ENCODE data around the gene DCC.

DCC gene

DNA sequence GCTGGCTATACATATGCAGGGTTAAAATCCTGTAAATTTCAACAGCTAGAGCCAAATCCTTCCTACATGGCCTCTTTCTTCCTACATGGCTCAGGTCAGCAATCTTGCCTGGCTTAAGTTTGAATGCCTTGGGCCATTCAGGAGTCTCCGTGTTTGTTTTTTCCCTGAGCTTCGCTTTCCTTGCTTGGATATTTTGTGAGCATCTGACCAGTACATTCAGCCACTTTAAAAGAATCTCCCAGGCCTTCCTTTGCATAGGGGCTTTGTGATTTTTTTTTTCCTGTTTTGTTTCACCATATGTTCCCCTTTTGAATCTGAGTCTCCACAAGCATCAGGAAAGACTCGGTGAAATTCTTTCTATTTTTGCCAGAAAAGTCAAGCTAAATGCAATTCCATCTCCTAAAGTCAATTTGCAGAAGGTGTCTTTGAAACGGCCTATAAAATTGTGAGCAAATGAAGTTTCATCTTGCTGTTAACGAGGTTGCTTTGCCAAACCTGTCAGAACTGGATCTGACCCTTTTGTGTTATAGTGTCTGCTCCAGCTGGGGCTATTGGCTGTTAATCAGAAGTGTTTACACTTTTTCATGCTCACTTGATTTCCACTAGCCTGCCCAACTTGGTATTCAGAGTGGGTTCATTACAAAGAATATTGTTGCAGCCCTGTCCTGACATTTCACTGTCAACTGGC, 256.9 kb downstream of the DCC start:
- DNase-seq: no peak

DNA sequence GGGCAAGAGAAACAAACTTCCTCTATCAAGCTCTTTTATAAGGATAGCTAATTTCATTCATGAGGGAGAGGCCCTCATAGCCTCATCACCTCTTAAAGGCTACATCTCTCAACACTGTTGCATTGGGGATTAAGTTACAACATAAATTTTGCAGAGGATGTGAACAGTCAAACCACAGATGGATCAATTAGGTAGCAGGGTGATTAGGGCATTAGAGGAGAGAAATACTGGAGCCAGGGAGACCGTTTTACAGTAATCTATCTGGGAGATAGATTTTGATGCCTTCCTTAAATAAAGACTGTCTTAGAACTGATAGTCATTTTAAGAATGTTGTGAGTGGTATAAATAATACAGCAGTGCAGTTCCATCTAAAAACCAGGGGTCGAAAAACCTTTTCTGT, 258.9 kb downstream of the DCC start:
- DNase-seq: no peak

DNA sequence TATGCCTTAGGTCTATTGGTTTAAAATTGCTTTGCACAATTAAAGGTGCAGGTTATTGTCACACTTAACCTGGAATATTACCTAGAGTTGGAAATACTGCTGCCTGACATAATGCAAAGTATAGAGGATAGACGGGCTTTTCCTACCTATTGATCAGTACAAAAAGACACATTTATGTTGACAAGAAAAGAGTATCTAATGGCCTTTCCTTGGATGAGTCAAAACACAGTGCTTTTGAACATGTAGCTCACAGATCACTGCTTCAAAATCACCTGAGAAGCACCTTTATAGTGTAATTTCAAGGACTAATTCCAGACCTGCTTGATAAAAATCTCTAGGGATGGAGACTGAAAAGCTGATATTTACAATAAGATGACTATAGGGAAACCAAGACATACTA, 262.8 kb downstream of the DCC start:
- no peak for DNase-seq

DNA sequence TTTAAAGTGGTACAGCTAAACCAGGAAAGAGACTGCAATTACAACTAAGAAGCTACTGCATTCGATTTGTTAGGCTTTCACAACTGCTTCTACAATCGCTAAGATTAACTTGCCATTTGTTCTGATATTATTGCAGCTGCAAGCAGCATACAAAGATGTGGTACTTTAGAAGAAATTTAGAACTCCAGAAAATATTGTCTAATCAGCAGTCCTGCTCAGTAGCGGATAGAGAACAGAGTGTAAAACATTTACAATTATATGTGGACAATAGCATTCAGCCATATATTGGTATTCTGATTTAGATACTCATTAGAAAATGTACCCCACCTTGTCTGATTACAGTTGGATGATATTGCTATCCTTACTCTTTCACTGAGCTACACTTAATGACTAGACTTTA, 265.3 kb downstream of the DCC start:
- DNase-seq: no peak

DNA sequence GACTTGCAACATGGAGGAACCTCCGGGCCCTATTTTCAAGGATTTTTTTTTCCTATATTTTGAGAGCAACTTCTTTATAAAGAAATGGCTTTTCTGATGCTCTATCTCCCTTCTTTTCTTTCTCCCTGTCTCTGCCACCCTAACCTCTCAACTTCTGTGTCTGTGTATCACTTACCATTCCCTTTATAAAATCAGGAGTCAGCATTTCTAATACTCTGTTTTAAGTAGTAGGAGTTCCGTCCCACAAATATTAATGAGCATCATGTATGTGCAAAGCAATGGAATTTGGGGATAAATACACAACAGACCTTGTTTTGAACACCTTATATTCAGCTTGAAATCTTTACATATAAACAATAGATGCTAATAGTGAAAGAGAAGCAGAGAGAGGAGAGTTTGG, 268.0 kb downstream of the DCC start:
- no peak for DNase-seq

DNA sequence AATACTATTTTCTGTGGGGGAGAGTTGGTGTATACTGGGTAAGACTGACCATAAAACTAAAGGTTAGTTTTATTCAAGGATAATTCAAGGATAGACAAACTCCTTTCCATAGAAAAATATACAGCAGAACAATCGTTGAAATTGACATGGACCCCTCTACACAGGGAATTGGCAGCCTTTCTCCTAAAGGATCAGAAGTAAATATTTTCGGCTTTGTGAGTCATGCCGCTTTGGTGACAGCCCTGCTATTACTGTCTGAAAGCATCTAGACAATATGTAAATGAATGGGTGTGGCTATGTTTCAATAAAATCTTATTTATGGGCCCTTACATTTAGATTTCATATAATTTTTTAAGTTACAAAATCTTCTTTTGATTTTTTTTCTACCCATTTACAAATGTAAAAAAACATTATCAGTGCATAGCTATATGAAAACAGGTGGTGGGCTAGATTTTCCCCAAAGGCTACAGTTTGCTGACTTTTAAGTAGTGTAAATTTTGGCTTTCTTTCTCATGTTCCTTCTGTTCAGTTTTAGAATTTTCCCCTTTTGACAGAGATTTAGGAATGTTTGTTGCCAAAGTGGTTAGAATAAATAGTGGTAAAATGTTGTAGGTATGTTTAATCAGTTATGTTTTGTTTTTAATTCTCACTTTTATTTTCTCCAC, 270.6 kb downstream of the DCC start:
- DNase-seq: no peak

DNA sequence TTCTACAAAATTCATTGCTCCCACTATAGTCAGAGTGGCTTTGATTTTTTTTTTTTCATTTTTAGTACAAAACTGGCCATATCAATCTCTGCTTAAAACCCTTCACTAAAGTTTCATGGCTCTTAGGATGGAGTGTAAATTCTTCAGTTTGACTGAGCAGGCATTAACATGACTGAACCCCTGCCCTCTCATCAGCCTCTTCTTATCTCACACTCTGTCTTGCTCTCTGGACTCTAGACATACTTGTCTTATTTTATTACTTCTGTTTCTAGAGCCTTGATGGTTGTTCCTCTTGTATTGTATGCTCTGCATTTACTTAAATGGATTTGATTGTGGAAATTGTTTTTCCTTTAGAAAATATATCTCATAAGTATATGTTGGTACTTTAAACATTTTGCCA, 272.4 kb downstream of the DCC start:
- DNase-seq: no peak

DNA sequence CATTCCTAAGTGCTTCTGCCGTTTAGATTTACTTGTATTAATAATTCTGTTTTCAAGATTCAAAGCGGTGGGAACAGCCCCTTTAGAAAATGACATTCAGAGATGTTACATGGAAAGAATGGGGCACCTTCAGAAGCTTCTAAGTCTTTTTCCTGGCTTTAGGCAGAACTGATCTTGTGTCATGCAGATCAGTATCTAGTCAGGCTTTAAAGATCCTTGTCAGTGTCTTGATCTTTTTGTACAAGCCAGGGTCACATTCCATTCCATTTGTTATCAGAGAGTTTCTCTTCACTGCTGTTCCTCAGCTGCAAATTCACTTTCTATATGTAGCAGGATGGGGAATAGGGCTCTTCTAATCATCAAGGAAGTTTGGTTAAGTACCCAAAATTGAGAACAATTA, 275.3 kb downstream of the DCC start:
- DNase-seq: no peak

DNA sequence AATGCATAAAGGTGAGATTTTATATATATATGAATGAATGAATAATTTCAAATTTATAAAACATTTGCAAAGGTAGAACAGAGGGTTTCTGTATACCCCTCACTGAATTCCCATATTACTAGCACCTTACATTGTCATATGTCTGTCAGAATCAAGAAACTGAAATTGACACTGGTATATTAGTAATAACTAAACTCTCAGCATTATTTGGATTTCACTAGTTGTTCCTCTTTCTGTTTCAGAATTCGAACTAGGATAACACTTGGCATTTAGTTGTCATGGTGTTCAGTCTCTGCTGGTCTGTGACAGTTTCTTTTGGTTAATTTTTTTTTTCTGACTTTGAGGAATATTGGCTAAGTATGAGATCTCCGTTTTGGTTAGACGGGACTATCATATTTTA, 275.9 kb downstream of the DCC start:
- DNase-seq: no peak

DNA sequence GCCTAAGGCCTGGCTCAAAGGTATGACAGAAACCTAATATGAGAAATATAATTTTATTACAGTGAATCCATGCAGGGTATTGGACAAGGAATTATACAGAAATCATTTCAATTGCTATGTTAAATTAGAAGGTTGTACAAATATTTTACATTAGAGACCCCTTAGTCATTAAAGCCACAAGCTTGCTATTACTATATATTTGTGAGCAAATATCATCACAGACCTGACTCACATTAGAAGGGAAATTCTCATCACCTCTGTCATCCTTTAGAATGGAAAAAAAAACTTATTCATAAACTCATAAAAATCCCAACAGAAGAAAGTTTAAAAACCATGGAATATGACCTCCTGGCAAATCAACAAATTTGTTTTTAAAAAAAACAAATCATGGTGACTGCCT, 277.9 kb downstream of the DCC start:
- no peak for DNase-seq

DNA sequence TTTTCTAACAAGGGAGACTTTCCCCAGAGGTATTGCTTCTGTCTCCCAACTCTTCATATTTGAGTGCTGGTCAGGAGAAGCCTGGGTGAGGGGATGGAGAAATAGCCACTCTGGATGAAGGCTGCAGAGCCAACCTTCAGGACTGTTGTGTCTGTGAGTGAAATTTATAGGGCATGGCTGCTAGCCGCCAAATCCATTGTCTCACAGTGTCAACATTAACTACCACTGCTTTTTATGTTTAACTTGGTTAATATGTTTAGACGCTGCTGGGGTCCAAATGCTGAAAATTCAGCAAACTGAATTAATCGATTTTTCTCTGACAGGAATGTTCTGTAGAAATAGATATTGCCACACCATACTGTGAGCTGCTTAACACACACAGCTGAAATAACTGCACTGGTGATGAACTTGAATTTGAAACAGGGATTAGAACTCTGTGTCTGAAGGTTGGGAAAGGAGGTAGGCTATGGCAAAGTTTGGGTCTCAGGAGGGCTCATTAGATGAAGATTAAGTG, 281.0 kb downstream of the DCC start:
- no peak for DNase-seq

DNA sequence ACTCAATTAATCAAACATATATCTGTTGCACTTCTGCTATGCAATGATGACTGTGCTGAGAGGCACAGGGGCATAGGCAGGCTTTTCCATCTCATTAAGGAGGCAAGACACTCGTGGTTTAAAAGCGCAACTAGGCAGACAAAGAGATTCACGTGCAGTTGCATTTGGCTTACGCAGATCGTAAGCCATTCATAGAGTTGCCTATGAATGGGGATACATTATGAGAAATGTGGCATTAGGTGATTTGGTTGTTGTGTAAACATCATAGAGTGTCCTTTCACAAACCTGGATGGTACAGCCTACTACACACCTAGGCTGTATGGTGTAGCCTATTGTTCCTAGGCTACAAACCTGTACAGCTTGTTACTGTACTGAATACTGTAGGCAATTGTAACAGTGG, 284.7 kb downstream of the DCC start:
- no peak for DNase-seq

DNA sequence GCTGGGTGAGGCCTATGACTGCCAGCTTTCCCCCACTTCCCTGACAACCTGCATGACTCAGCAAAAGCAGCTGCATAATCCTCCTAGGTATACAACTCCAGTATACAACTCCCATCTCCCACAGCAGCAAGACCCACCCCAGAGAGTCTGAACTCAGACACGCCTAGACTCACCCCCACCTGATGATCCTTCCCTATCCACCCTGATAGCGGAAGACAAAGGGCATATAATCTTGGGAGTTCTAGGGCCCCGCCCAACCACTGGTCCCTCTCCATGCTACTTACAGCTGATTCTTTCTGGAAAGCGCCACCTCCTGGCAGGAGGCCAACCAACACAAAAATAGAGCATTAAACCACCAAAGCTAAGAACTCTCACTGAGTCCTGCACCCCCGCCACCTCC, 296.5 kb downstream of the DCC start:
- DNase-seq: no peak

DNA sequence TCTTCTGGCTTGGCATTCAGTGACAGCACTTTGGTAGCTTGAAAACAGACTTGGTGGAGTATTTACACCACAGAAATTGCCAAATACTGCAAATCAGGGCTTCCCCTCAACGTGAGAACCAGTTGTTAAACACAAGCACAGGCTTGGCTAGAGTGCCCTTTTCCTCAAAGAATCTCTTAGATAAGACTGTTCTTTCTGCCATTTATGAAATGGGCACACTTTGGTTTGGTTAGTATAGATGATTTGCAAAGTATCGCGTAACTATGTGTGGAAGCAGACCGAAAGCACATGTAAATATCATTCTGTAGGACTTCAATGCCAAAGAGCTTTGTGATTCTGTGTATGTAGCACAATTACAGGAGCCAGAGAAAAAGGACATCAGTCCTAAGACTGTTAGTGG, 308.2 kb downstream of the DCC start:
- no peak for DNase-seq

DNA sequence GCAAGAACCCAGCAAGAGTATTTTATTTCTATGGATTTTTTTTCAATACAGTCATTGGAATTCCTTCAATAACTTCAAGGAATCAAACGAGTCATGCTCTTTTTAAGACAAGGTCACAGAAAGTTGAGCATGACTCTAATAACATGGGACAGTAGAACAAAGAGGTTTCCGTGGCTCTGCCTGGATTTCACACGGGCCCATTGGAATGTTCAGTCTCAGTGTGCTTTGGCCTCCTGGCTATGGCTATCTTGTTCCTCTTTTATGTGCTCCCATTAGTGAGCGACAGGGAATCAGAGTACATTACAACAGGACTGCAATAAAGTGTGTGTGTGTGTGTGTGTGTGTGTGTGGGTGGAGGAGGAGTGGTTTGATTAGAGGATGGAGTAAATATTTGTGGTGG, 312.4 kb downstream of the DCC start:
- DNase-seq: no peak

DNA sequence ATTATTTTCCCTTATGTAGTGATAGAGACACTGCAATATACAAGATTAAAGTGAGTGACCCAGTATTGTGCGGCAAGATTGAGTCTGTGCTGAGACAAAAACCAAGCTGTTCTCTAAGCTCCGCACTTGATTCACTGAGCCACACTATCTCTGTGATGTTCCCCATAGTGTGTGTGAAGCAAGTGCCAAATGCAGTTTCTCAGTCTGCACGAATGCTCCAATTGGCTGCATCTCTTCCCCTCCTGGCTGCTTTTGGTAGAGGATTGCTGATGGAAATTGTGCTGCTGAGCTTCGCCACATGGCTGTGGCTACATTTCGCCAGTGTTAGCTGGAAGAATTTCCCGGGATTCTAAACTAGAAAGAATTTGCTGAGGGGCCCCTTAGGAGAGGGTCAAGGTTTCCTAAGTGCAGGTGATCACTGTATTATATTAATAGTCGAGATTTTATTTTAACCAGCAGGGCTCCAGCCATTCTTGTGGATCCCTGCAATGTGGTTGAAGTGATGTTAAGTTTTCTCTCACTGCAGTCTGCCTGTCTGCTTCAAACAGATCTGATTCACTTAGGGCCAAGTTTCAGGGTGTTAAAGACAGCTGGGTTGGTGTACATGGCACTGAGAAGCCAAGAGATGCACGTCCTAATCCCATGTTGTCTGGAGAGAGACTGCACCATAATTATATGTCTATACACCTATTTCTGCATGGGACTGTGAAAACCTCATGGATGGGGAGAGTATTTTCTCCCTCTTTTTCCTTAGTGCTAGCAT, 317.2 kb downstream of the DCC start:
- no peak for DNase-seq

DNA sequence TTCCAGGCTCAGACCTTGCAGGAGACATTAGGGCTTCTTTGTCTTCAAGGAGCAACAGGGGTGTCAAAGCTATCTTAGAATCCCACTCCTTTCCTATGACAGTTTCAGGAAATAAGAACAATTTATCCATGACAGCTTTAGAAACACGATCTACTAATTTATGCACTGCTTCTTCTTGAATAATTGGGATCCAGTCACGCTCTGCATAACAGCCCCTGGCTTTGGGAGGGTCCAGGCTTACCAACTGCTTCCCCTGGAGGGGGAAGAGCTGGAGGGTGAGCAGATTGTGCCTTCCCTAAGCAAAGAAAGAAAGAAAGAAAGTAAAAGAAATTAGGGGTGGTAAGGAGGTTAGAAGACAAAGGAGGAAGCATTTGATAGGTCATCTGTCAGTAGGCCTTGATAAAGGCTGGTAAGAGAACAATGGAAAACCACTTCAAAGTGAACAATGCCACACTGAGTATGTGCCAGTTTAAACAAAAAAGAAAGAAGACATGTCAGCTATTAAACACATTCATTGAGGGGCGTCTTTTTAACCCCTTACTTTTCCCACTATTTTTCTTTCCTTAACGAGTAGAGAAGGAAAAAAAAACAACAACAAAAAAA, 327.6 kb downstream of the DCC start:
- DNase-seq: no peak

DNA sequence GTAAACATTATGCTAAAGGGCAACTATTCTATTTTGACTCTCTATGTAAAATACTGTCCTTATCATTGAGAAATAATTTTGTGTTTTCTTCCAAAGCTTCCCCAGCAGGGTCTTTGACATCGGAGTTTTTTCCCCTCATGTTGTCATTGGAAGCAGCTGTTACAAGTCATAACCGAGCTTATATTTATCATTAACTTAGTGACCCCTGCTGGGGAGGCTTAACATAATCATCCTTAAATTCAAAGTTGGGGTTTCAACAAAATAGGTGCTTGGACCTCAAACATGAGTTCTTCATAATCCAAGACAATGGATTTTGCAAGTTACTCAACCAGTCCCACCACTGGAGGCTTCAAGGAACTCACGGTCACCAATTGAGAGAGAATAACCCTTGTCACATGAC, 330.9 kb downstream of the DCC start:
- DNase-seq: peak in 4 of 51 donors; percentile 1 to 18 (median 3)

DNA sequence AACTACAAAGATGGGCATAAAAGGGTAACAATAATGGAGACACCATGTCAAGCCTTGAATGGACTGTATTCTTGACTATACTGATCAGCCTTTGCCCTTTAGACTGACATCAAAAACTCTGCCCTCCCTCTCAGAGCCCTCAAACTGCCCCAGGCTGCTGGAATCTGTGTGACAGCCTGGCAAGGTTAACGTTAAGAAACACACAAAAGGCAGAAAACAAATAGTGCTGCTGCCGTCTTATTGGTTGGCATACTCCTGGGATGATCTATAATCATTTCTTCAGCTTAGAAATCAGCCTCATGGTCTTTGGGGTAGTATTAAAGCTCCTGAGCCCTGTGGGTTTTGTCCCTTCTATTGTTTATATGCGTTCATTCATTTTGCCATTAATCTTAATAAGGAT, 338.0 kb downstream of the DCC start:
- DNase-seq: no peak

DNA sequence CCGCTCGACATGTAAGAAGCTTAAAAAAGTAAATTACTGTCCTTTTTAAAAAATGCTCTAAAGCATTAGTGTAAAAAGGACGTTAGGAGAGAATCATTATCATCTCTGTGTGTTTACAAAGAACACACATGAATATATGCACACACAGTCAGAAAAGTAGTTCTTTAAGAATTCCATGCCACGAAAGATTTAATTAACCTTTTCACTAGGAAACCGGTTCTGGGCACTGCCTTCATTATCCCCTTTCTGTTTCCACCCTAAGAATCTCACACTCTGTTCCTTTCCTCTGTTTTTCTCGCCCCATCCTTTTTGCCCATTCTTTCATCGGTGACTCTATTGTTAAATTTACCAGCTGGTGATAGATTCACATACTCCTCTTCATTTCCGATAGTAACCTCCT, 338.6 kb downstream of the DCC start:
- no peak for DNase-seq

DNA sequence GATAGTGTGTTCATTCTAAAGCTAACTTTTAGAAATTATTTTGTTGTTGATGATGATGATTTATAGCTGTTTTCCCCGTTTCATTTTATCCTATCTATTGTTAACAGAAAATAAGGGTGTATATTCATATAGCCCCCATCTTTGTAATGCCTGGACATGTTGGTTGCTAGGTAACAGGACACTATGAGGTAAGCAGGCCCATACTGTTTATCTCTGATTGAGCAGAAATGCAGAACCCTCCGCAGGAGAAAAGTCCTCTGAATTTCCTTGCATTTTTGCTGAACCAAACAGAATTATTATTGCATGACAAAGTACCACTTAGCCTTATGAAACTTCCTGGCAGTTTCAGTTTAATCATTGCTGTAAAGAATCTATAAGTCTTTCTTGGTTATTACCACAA, 339.4 kb downstream of the DCC start:
- DNase-seq: no peak

DNA sequence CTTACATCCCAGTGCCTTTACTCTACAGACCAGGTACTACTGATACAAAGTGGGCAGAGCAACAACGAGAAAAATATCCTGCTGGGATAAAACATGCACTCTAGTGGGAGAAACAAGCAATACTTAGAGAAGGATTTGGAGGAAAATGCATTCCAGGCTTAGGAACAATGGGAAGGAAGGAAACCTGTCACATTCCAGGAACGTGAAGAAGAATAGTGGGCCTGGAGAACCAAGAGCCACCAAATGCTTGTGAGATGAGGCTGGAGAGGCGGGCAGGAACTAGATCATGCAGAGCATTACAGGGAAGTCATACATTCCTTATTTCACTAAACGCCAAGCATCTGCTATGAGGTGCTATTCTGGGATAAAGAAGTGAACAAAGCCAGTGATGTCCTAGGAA, 342.3 kb downstream of the DCC start:
- DNase-seq: no peak

All from hypothalamus (tissue), 51 donors.